H1 (cell line): ENCODE measurements around the gene CALHM3. TPM values are rescaled to one million over a fixed set of nuclear protein-coding genes. Genes with fewer than 3 reads are reported as not detected.

Experiments
- CTCF ChIA-PET: fragments of 300-600 bp; sonication (Branson Sonifier 250); formaldehyde crosslinking; loops from one replicate; lab custom pipeline; 2021; ENCODE audit not compliant: partially characterized antibody; lab: Charles Lee
- POLR2A ChIA-PET: fragments of 300-600 bp; sonication (Branson Sonifier 250); formaldehyde crosslinking; loops from one replicate; lab custom pipeline; 2021; ENCODE audit warnings: inconsistent platforms; ENCODE audit not compliant: partially characterized antibody; lab: Charles Lee
- DNase-seq, 2 experiments: peaks; one replicate each; pipeline versions ENCODE4 v3.0.0 to v3.0.0-alpha.2; 2010 to 2022; ENCODE audit warnings: low spot score in 2 of 2, low read depth in 1 of 2, mixed read lengths in 1 of 2
- FAIRE-seq: peaks from 2 replicates; lab custom pipeline; 2011; peaks lifted over from hg19 to GRCh38; lab: Jason Lieb, UNC
- H2AFZ ChIP-seq: 2 replicates; pipeline ENCODE4 v1.8.1; 2012; ENCODE audit warnings: low read length, inconsistent platforms
- H2AK5ac ChIP-seq: 2 replicates; pipeline ENCODE4 v1.6.1; 2013; ENCODE audit warnings: low read depth, low read length
- H2BK120ac ChIP-seq: replicated peaks from 2 replicates; pipeline ENCODE3; 2013; ENCODE audit warnings: low read depth, low read length, inconsistent platforms
- H2BK12ac ChIP-seq: 2 replicates; pipeline ENCODE4 v1.6.1; 2013; ENCODE audit warnings: low read depth, low read length
- H2BK15ac ChIP-seq: 2 replicates; pipeline ENCODE4 v1.6.1; 2013; ENCODE audit warnings: low read length
- H2BK20ac ChIP-seq: 2 replicates; pipeline ENCODE4 v1.6.1; 2013; ENCODE audit warnings: low read length
- H2BK5ac ChIP-seq: 2 replicates; pipeline ENCODE4 v1.6.1; 2013; ENCODE audit warnings: low read depth, low read length
- H3K14ac ChIP-seq: 2 replicates; pipeline ENCODE4 v1.6.1; 2013; ENCODE audit warnings: inconsistent platforms; ENCODE audit not compliant: insufficient read length
- H3K18ac ChIP-seq: 2 replicates; pipeline ENCODE4 v1.6.1; 2013; ENCODE audit warnings: low read length; ENCODE audit errors: extremely low read depth
- H3K23ac ChIP-seq: 2 replicates; pipeline ENCODE4 v1.6.1; 2013; ENCODE audit warnings: inconsistent platforms; ENCODE audit not compliant: insufficient read length
- H3K23me2 ChIP-seq: 2 replicates; pipeline ENCODE4 v1.6.1; 2013; ENCODE audit warnings: low read depth, low read length
- H3K27ac ChIP-seq: 2 replicates; pipeline ENCODE4 v1.6.1; 2011; ENCODE audit warnings: low read depth, low read length, inconsistent platforms
- H3K27me3 ChIP-seq, 4 experiments: replicated peaks in 1 of 4; 1 replicate in 1 of 4; 2 replicates in 3 of 4; pipeline versions ENCODE4 v1.6.1 to v1.8.1; 2011 to 2013; ENCODE audit warnings: low read length in 3 of 4, mild to moderate bottlenecking in 3 of 4, inconsistent platforms in 2 of 4, mixed read lengths in 2 of 4, moderate library complexity in 1 of 4; ENCODE audit not compliant: control insufficient read depth in 3 of 4, insufficient read depth in 3 of 4; ENCODE audit errors: extremely low read depth in 1 of 4
- H3K36me3 ChIP-seq, 4 experiments: 2 replicates each; pipeline versions ENCODE4 v1.6.1 to v1.8.1; 2011 to 2013; ENCODE audit warnings: mild to moderate bottlenecking in 4 of 4, low read length in 3 of 4, moderate library complexity in 2 of 4, control low read depth in 1 of 4, inconsistent platforms in 1 of 4; ENCODE audit not compliant: insufficient read depth in 4 of 4, control insufficient read depth in 2 of 4
- H3K4ac ChIP-seq: replicated peaks from 2 replicates; pipeline ENCODE3; 2013; ENCODE audit warnings: low read length, low read depth, mixed read lengths, inconsistent platforms; ENCODE audit not compliant: insufficient read length
- H3K4me1 ChIP-seq, 4 experiments: replicated peaks in 1 of 4; 1 replicate in 1 of 4; 2 replicates in 3 of 4; pipeline versions ENCODE4 v1.6.1 to v1.8.1; 2011 to 2013; ENCODE audit warnings: low read length in 3 of 4, inconsistent platforms in 2 of 4, mixed read lengths in 1 of 4; ENCODE audit not compliant: insufficient read depth in 4 of 4, control insufficient read depth in 3 of 4
- H3K4me2 ChIP-seq, 2 experiments: 2 replicates each; pipeline versions ENCODE4 v1.6.1 to v1.8.1; 2011 to 2013; ENCODE audit warnings: low read depth in 2 of 2, low read length in 2 of 2, control low read depth in 1 of 2, inconsistent platforms in 1 of 2, mild to moderate bottlenecking in 1 of 2; ENCODE audit not compliant: insufficient read depth in 1 of 2
- H3K4me3 ChIP-seq, 4 experiments: fragments of 200-600, 300-600 bp in 1 of 4; sonication (generic), shearing (Covaris generic), sonication (Bioruptor Twin) in 1 of 4; 2 replicates each; pipeline versions ENCODE4 v1.5.1 to v1.8.1; 2011 to 2016; ENCODE audit warnings: low read length in 4 of 4, low read depth in 3 of 4, control low read depth in 2 of 4, inconsistent platforms in 2 of 4, mild to moderate bottlenecking in 2 of 4, mixed read lengths in 1 of 4, moderate library complexity in 1 of 4; ENCODE audit not compliant: insufficient read depth in 2 of 4; ENCODE audit errors: extremely low read depth in 1 of 4
- H3K56ac ChIP-seq: replicated peaks from 2 replicates; pipeline ENCODE3; 2013; ENCODE audit warnings: low read depth, mild to moderate bottlenecking, mixed read lengths, low read length, inconsistent platforms; ENCODE audit not compliant: insufficient read length
- H3K79me1 ChIP-seq: 2 replicates; pipeline ENCODE4 v1.6.1; 2013; ENCODE audit warnings: low read depth, low read length, control low read depth
- H3K79me2 ChIP-seq, 2 experiments: 2 replicates each; pipeline versions ENCODE4 v1.6.1 to v1.8.1; 2012 to 2013; ENCODE audit warnings: low read length in 2 of 2, mild to moderate bottlenecking in 2 of 2, inconsistent platforms in 1 of 2; ENCODE audit not compliant: insufficient read depth in 2 of 2, control insufficient read depth in 1 of 2
- H3K9ac ChIP-seq, 4 experiments: replicated peaks in 1 of 4; 1 replicate in 1 of 4; 2 replicates in 3 of 4; pipeline versions ENCODE4 v1.6.1 to v1.8.1; 2011 to 2013; ENCODE audit warnings: low read depth in 3 of 4, low read length in 3 of 4, control low read depth in 2 of 4, mild to moderate bottlenecking in 2 of 4, moderate library complexity in 2 of 4, inconsistent platforms in 1 of 4; ENCODE audit errors: extremely low read depth in 1 of 4
- H3K9me3 ChIP-seq, 2 experiments: 2 replicates each; pipeline versions ENCODE4 v1.6.1 to v1.8.1; 2012 to 2013; ENCODE audit warnings: mild to moderate bottlenecking in 2 of 2, moderate library complexity in 2 of 2, control low read depth in 1 of 2, inconsistent platforms in 1 of 2, low read depth in 1 of 2, low read length in 1 of 2, mixed read lengths in 1 of 2; ENCODE audit not compliant: insufficient read depth in 2 of 2
- H4K20me1 ChIP-seq, 2 experiments: replicated peaks in 1 of 2; 2 replicates each; pipeline versions ENCODE3 to v1.8.1; 2011 to 2013; ENCODE audit warnings: inconsistent platforms in 2 of 2, low read length in 2 of 2, mild to moderate bottlenecking in 1 of 2; ENCODE audit not compliant: insufficient read depth in 2 of 2, control insufficient read depth in 1 of 2
- H4K5ac ChIP-seq: 2 replicates; pipeline ENCODE4 v1.6.1; 2013; ENCODE audit warnings: low read length, low read depth, mixed read lengths, inconsistent platforms; ENCODE audit not compliant: insufficient read length
- H4K8ac ChIP-seq: 2 replicates; pipeline ENCODE4 v1.8.0; 2013; ENCODE audit warnings: mild to moderate bottlenecking, moderate library complexity, low read length, inconsistent platforms; ENCODE audit not compliant: insufficient read depth; ENCODE audit errors: extremely low read depth
- H4K91ac ChIP-seq: replicated peaks from 2 replicates; pipeline ENCODE3; 2013; ENCODE audit warnings: low read length, mixed read lengths, inconsistent platforms; ENCODE audit not compliant: insufficient read length
- ASH2L ChIP-seq: fragments of 200-600, 300-600 bp; sonication (generic); IDR thresholded peaks from one replicate; pipeline ENCODE4 v1.7.1; 2017; ENCODE audit warnings: low read length
- E2F6 ChIP-seq: IDR thresholded peaks from 2 replicates; pipeline ENCODE4 v1.6.1; 2012; ENCODE audit warnings: inconsistent platforms
- GTF2F1 ChIP-seq: IDR thresholded peaks from 2 replicates; pipeline ENCODE4 v1.6.1; 2012; ENCODE audit warnings: low read depth, low read length, improper control_type of control experiment, borderline replicate concordance
- HDAC6 ChIP-seq: IDR thresholded peaks from one replicate; pipeline ENCODE4 v1.7.1; 2012; ENCODE audit warnings: low read depth, mild to moderate bottlenecking, inconsistent platforms, low read length, moderate library complexity
- JUN ChIP-seq: IDR thresholded peaks from 2 replicates; pipeline ENCODE4 v1.6.1; 2011; ENCODE audit warnings: low read depth, mild to moderate bottlenecking, improper control_type of control experiment, low read length
- JUND ChIP-seq: IDR thresholded peaks from 2 replicates; pipeline ENCODE4 v1.6.1; 2011; ENCODE audit warnings: mild to moderate bottlenecking, improper control_type of control experiment, low read length
- KDM1A ChIP-seq: fragments of 200-600, 300-600 bp; sonication (generic); IDR thresholded peaks from 2 replicates; pipeline ENCODE4 v1.7.1; 2016; ENCODE audit warnings: mild to moderate bottlenecking, low read length, borderline replicate concordance
- KDM4A ChIP-seq: IDR thresholded peaks from one replicate; pipeline ENCODE4 v1.7.1; 2012; ENCODE audit warnings: low read depth, mild to moderate bottlenecking, moderate library complexity, low read length, inconsistent platforms; ENCODE audit not compliant: severe bottlenecking
- NRF1 ChIP-seq: IDR thresholded peaks from 2 replicates; pipeline ENCODE4 v1.6.1; 2011; ENCODE audit warnings: mild to moderate bottlenecking, low read depth, low read length, improper control_type of control experiment
- SRF ChIP-seq: IDR thresholded peaks from 2 replicates; pipeline ENCODE4 v1.6.1; 2011; ENCODE audit warnings: mild to moderate bottlenecking, low read depth, low read length, moderate library complexity
- TAF1 ChIP-seq: IDR thresholded peaks from 2 replicates; pipeline ENCODE4 v1.6.1; 2011; ENCODE audit warnings: mild to moderate bottlenecking, low read depth, low read length
- WGBS, 2 experiments: shearing (Covaris generic) in 1 of 2; methylation state at CpG; one replicate each; pipeline versions ENCODE4 v1.1.6 to v1.1.7; 2013 to 2015; ENCODE audit warnings: low lambda C conversion rate in 2 of 2, mixed read lengths in 2 of 2, inconsistent platforms in 1 of 2, low coverage in 1 of 2, missing lambda C conversion rate in 1 of 2; ENCODE audit not compliant: insufficient replicate concordance in 2 of 2, insufficient coverage in 1 of 2, insufficient read length in 1 of 2; ENCODE audit errors: extremely low coverage in 1 of 2, missing lambda C conversion rate in 1 of 2; 5-methylcytosine and 5-hydroxymethylcytosine counted together
- polyA plus RNA-seq, 7 experiments: library from polyadenylated mRNA; depleted of rRNA in 3 of 7; stranded (reverse) in 5 of 7; unstranded in 2 of 7; fragments of >200 nt in 5 of 7; fragments of 200-250 nt in 2 of 7; gene quantifications; 1 replicate in 5 of 7; 2 replicates in 1 of 7; 4 replicates in 1 of 7; pipeline versions ENCODE4 v1.2.1 to v1.2.3, GENCODE V29; 2011 to 2013; ENCODE audit warnings: missing spikeins in 2 of 7, mixed read lengths in 2 of 7
- total RNA-seq: library from RNA; stranded (reverse); fragmentation: NEBNext Ultra II Directional; extraction: Animal tissue kit (Norgen Biotek cat#: 25700); gene quantifications from 2 replicates; pipeline ENCODE4 v1.2.1, GENCODE V29; 2021

CALHM3 gene
- total and polyA plus RNA-seq, 2 of the 8 experiments (the other 6 are each of a cell fraction or from before 2014, with no cell fraction given): 0.17 to 0.60 TPM

GRCh38 chr10:103498936-103499638 lies 20.0 kb upstream of the CALHM3 start:
- no peak overlapping the region for H2BK120ac ChIP-seq
- peaks cover 0 to 16% (median 13%) of the 10 kb centered on the region in 4 experiments; a peak in 6 of 7 replicates for H3K27me3 ChIP-seq
- no peak overlapping the region for H3K9ac ChIP-seq
- POLR2A ChIA-PET: no interaction called here
- no peak overlapping the region for H4K5ac ChIP-seq
- H3K79me2 ChIP-seq: no peaks in the 10 kb centered on the region
- no peak overlapping the region for H4K8ac ChIP-seq
- no peak overlapping the region for H2AK5ac ChIP-seq
- no peak overlapping the region for H3K4me3 ChIP-seq
- DNase-seq (no peak), FAIRE-seq (no peak)
- 81% methylated on average over 5 of the region's 5 CpGs; no CpG with 5 or more reads in 1 of the 2 experiments for WGBS, 2 experiments
- CTCF ChIA-PET: interaction anchor here (0.6 to 5.4 kb wide), 6 partner anchors 9 to 66 kb away, joined by 3 to 37 read pairs (median 4); partner anchors contain the start of gene CALHM2
- no peak overlapping the region for H4K91ac ChIP-seq
- no peak overlapping the region for H2BK12ac ChIP-seq
- H2BK5ac ChIP-seq: no peak overlapping the region
- H3K36me3 ChIP-seq: no peaks in the 10 kb centered on the region
- no peaks in the 10 kb centered on the region for H3K9me3 ChIP-seq
- no peak overlapping the region for H3K23ac ChIP-seq
- H3K4me1 ChIP-seq: peaks cover 0 to 4% (median 3%) of the 10 kb centered on the region in 4 experiments; a peak in 5 of 7 replicates
- H3K79me1 ChIP-seq: no peaks in the 10 kb centered on the region
- H2BK20ac ChIP-seq: no peak overlapping the region
- H2BK15ac ChIP-seq: no peak overlapping the region
- H3K14ac ChIP-seq: no peak overlapping the region
- H3K27ac ChIP-seq: no peak overlapping the region
- no peak overlapping the region for H3K56ac ChIP-seq
- no peak overlapping the region for H3K4ac ChIP-seq
- H2AFZ ChIP-seq: no peak overlapping the region
- H3K18ac ChIP-seq: no peak overlapping the region
- no peaks in the 10 kb centered on the region for H4K20me1 ChIP-seq
- no peak overlapping the region for H3K4me2 ChIP-seq
- H3K23me2 ChIP-seq: peaks cover 6% of the 10 kb centered on the region
- TF ChIP-seq TAF1 (no peak), JUND (no peak), E2F6 (no peak), NRF1 (no peak), KDM1A (no peak), KDM4A (no peak), JUN (no peak), ASH2L (no peak), SRF (no peak), HDAC6 (no peak), GTF2F1 (no peak)
